GM21423 (cell line): ENCODE results near the gene ASPDH.

ENCODE experiments used
- ATAC-seq: cut with Tn5 transposase; IDR thresholded peaks from one replicate; pipeline ENCODE4 v1.9.1; 2021; ENCODE audit warnings: mild to moderate bottlenecking, moderate library complexity; ENCODE audit not compliant: unreplicated experiment

The ASPDH gene

GRCh38 chr19:50513746-50514345 lies at the start of gene ASPDH:
TSS of gene ASPDH (minus strand) at chr19:50513913. CDS start at chr19:50513823, 90 bp downstream.
- no peak for ATAC-seq

GRCh38 chr19:50562996-50563395 lies 49.3 kb upstream of the ASPDH start:
- no peak for ATAC-seq

DNA sequence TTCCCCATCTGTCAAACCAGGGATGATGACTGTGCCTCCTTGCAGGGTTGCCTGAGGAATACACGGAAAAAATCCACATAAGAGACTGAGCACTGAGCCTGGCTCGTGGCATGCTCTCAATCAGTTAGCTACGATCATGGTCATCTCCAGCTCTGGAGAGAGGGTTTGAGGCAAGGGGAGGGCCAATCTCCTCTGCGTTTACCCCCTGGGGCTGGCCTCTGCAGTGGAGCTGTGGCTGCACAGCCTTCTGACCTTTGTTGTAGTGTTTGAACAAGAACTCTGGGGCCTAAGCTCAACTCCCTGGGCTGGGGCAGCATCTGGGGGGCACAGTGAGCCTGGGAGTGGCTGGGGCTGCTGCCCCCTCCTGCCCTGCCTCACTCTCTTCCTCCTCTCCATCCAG lies 48.6 kb upstream of the ASPDH start:
- ATAC-seq: no peak

DNA sequence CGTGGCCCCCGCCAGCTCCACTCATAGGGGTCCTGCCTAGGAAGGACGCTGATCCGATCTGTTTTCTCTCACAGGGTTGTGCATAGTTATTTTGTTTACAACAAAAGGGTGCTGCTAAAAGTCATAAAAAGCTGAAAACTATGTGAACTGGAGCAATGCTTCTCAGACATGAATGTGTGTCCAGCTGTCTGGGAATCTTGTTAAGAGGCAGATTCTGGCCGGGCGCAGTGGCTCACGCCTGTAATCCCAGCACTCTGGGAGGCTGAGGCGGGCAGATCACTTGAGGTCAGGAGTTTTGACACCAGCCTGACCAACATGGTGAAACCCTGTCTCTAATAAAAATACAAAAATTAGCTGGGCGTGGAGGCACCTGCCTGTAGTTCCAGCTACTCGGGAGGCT lies 45.9 kb upstream of the ASPDH start:
- no peak for ATAC-seq

GRCh38 chr19:50558449-50558848 lies 44.7 kb upstream of the ASPDH start:
- ATAC-seq: no peak

DNA sequence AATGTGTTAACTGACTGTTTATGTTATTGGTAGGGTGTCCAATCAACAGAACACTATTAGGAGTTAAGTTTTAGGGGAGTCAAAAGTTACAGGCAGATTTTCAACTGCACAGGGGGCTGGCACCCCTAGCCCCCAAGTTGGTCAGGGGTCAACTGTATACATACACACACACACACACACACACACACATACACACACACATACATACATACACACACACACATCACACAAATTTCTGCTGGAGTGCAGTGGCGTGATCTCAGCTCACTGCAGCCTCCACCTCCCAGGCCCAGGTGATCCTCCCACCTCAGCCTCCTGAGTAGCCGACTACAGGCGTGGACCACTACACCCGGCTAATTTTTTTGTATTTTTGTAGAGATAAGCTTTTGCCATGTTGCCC lies 44.3 kb upstream of the ASPDH start:
- ATAC-seq: no peak

DNA sequence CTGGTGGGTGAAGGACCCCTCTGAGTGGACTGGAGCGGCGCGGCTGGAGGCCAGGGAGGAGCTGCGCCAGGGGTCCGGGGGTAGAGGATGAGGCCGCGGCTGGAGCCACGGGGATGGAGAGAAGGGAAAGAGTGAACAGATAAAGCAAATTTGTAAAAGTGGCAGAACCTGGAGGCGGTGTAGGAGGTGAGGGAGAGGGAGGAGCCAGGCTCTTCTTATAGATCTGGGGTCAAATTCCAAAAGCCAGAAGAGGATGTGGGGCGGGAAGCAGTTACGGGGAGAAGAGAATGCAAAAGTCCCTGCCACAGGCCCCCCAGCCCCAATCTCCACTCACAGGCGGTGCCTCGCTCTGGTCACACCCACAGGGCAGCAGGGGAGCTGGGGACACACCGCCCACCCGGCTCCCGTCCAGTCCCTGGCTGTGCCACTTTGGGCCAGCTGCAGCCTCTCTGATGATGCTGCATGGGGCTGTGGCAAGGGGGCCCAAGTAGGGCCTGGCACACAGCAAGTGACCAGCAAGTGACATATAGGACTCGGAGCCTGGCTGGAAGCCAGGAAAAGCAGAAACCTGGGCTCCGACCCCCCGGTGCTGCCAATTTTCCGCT lies 43.4 kb upstream of the ASPDH start:
- ATAC-seq: no peak

DNA sequence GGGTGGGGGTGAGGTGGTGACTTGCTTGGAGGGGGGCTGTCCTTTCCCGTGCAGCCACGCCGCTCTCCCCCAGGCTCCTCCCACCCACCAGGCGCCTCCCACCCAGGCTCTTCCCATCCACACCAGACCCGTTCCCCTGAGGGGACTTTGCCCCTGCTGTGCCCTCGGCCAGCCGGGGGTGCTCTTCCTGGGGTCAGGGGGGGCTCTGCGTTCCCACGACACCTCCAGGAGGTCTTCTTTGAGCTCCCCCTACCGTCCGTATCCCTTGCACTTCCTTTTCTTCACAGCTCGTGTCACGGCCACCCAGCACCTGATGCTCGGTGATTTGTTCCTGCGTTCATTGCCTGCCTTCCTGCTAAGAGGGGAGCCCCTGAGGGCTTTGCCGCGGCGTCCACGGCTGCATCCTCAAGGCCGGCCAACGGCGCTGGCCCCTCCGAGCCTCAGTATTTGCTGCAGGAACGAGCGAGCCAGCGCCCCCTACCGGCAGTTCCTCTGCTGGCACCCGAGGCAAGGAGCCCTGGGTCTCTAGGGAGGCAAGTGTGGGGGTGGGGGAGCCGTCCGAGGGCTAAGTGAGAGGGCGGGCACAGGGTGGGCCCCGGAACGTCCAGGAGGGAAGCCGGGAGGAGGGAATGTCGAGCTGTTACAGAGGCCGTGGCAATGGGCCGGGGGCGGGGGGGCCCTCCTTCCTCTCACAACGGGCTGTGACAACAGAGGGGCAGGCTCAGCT lies 42.7 kb upstream of the ASPDH start:
- ATAC-seq: no peak

DNA sequence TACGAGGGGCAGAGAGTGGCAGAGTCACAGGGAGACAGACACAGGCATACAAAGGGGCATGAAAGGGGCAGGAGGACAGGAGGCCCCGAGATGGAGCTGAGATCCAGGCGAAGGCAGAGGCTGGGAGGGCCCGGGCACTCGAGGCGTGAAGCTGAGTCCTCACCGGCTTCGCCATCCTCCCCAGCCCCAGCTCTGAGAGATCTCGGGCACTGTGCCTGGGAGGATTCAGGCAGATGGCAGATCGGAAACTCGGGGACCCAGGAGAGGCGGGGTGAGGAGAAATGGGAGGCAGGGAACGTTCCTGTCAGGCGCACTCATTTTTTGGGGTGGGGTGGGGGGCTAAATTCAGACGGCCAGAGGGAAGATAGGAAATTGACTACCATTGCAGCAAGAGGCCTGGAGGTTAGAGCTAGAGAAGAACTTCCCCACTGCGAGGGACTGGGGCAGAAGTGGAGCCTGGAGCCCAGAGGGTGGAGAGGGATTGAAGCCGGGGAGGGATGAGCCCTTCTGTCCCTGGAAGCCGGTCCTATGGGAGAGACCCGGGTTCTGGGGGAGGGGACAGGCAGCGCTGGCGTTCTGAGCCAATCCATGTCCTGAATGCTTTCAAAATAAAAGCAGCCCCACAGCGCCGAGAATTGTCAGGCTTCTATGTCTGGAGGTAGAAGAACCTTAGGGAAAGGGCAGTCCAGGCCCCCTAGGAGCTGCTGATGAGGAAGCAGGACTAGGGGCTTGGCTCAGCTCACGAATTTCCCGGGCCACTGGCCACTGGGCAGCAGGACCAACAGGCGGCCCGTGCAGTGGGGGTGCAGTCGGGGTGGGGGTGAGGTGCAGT lies 42.0 kb upstream of the ASPDH start:
- ATAC-seq: no peak

DNA sequence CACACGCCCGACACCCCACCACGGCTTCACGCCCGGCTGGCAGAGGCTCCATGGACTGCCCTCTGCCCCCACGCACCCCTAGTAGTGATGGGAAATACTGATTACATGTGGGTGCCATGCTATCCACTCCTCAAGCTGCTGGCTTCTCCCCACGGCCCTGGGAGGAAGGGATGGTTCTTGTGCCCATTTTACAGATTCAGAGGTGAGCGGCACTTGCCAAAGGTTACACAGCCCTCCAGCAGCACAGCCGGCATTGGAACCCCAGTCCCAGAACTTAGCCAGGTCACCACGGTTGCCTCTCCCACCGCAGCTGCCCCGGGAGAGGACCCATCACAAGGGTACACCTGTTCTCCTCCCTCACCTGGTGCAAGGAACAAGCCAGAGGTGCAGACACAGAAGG lies 41.3 kb upstream of the ASPDH start:
- no peak for ATAC-seq

- no peak for ATAC-seq
Observed at GRCh38 chr19:50554212-50554611, 40.5 kb upstream of the ASPDH start.

- no peak for ATAC-seq
Observed at GRCh38 chr19:50553134-50553703, 39.5 kb upstream of the ASPDH start.

DNA sequence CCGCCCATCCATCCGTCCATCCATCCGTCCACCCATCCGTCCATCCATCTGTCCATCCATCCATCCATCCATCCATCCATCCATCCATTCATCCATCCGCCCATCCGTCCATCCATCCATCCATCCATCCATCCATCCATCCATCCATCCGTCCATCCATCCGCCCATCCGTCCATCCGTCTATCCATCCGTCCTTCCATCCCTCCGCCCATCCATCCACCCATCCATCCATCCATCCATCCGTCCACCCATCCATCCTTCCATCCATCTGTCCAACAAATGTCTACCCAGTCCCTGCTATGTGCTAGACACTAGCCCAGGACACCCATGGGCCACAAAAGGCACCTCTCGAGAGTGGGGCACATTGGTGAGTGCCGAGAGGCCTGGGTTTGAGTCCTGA lies 38.8 kb upstream of the ASPDH start:
- ATAC-seq: no peak

DNA sequence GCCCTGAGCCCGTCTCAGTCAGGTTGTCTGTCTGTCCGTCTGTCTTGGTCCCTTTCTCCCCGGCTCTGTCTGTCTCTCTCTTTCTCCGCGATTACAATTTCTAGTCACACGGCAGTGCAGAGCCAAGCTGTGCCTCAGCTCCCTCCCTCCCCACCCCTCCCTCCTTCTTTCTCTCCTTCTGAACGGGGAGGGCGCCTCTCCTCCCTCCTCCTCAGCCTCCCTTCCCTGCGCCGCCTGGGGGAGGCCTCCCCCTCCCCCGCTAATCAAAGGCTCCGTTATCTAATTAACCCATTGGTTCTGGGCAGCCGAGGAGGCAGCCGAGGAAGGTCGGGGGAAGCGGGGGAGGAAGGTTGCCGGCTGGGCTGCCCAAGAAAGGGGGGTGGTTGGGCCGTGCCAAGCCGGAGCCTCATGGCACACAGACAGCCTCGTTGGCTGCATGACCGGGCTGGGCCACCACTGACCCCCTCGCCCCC lies 38.0 kb upstream of the ASPDH start:
- ATAC-seq: no peak

DNA sequence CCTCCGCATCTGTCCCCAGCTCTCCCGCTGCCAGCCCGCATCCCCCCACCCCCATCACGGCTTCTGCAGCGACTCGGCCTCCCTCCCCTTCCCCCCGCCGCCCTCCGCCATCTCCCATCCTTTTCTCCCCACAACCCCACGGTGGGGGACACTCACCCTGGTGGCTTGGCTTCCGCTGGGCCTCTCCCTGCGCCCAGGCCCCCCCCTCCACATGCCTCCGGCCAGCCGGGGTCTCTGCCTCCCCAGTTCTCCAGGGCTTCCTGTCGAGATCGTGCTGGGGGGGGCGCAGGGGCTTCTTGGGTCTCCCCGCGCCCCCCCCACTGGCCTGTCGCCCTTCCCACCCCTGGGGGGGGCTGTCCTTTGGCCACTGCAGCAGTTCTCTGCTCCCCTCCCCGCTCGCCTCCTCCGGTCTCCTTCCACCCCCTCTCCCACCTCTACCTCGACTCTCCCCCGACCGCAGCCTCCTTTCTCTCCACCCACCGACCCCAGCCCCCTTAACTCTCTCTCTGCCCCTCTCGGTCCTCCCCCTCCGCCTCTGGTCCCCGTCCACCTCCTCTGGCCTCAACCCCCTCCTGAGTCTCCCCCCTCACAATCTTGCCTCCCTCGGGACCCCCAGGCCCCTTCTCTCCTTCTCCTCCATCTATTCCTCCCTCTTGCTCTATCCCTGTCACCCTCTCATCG lies 37.5 kb upstream of the ASPDH start:
- no peak for ATAC-seq

- ATAC-seq: no peak
Observed at GRCh38 chr19:50550594-50550966, 36.9 kb upstream of the ASPDH start.

DNA sequence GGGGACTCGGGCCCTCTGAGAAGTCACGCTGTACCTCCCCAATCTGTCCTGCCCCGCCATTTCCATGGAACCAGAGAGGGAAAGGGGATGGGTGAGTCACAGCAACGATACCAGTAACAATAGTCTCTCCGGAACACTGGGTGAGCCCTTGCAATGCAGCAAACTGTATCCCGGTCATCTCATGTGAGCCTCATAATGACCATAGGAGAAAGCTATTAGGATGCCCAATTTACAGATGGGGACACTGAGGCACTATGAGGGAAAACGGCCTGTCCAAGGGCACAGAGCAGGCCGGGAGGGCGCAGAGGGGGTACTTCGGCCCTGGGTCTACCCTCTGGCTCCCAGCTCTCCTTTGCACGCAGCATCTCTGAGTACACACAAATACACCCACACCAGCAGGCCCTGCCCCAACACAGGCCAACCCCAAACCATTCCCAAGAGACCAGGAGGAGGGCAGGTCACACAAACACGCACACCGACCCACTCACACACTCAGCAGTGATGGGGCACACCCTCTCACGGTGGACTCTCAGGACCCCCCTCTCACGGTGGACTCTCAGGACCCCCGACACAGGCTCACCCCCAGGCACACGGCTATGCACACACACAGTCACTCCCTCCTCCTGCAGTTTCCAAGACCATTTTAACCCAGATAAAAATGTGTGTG lies 36.3 kb upstream of the ASPDH start:
- no peak for ATAC-seq

DNA sequence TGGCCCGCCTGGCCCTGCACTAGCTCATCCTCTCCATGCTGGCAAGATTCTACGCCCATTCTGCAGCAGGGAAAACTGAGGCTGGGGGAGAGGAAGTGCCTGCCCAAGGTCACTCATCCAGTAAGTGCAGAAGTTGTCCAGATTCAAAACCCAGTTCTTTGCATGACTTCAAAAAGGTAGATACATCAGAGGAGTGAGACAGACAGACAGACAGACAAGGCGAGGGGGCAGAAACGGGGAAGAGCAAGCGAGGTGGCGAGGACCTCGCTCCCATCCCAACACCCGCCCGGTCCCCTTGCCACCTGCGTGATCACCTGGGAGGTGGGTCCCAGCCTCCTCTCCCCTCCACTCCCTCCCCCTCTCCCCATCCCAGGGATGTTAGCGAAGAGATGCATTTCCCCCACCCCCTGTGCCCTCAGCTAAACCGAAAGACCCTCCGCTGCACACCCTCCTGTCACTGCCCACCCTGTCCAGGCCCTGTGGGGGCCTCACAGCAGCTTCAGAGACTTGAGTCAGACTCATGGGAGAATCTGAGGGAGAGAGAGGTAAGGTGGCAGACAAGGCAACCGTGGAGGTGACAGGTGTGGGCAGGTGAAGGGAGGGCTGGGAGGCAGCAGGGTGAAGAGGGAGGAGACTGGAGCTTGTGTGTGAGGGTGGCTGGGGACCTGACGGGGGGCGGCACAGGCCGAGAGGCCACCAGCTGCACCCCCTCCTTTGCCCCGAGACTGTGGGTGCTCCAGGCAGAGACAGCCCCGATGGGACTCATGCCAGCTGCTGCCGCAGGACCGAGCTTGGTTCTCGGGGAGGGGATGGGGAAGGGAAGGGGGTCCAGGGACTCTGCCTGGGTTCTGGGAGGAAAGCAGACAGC lies 35.6 kb upstream of the ASPDH start:
- no peak for ATAC-seq
